GM21576 (cell line): ENCODE results near the gene STARD10.

Source experiments
- ATAC-seq: cut with Tn5 transposase; IDR thresholded peaks from one replicate; pipeline ENCODE4 v1.9.1; 2021; ENCODE audit warnings: mild to moderate bottlenecking, moderate library complexity; ENCODE audit not compliant: unreplicated experiment

The STARD10 gene

DNA sequence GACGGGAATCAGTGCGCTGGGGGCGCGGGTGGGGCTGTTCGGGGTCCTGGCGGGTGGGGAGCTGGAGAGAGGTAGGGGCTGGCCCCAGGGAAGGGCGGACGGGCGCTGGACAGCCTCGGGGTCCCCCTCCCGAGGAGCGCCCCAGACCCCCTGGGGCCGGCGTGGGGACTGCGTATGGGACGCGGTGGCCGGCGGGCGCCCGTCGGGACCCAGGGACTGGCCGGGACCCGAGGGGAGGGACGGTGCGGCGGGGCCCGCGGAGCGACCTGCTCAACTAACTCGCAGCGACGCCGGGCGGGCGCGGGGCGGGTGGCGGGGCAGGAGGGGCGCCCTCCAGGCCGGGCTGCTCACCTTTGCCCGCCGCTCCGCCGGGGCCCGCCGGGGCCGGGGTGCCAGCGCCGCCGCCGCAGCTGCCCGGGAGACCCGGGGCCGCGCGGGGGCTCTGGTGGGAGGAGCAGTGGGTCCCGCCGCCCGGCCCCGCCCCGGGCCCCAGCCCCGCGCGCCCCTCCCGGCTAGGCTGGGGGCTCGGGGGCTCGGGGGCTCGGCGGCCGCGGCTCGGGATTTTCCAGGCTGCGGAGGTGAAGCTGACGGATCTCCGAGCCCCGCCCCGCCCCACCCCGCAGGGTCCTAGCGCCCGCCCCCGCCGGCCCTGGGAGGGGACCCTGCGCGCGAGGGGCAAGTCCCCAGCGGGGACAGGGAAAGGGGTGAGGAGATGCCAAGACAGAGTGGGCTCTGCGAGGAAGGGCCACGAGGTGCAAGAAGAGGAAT is 12.3 kb downstream of the STARD10 start:
- no peak for ATAC-seq

DNA sequence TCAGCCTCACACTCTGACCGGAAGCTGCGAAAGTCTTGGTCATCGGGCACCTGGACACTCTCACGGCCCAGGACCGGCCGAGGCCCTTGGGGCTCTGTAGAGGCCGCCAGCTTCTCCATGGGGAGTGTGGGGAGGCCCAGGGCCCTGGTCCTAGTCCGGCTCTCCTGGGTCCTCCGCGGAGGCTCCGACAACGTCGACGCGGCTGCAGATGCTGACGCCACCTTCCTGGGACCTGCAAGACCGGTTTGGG is 12.9 kb downstream of the STARD10 start:
- no peak for ATAC-seq

GRCh38 chr11:72780296-72781062 is 13.4 kb downstream of the STARD10 start:
- ATAC-seq: no peak

- ATAC-seq: no peak
Observed at GRCh38 chr11:72779495-72780128, 14.2 kb downstream of the STARD10 start.

GRCh38 chr11:72778535-72779494 is 15.0 kb downstream of the STARD10 start:
- no peak for ATAC-seq

GRCh38 chr11:72777755-72778278 is 16.0 kb downstream of the STARD10 start:
- no peak for ATAC-seq

DNA sequence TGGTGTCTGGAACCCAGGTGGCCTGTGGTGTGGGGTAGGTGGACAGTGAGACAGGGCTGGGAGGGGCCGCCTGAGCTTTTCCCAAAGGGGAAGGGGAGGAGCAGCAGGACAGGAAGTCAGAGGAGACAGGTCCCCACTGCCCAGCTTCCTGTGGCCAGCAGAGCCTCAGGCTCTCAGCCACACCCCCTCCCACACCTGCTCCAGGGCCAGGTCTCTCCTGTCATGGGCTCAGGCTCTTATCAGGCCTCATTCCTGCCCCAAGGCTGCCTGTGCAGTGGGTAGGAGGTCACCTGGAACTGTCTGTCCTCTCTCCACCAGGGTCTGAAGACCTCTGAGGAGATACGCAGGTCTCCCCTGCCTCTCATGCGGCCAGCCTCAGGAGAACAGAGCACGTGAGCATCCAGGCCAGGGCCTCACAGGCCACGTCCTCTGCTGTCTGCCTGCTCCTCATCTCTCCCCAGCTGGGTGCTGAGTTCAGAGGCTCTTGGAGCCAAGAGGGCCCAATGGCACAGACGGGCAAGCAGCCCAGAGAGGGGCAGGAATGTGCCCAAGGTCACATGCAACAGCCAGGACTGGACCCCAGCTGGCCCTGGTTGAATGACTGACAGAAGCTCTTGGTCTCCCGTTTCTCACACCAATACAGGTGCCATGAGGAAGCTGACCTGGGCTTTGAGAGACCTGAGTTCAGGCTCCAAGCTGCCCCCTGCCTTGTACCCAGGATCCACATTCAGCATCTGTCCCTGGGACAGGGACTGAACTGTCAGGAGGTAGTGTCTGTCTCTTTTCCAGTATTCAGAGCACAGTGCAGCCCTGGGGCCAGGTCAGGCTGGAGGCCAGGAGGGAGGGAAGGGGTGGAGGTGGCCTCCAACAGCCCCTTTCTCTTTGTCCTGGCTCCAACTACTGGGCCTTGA is 16.7 kb downstream of the STARD10 start:
- no peak for ATAC-seq

DNA sequence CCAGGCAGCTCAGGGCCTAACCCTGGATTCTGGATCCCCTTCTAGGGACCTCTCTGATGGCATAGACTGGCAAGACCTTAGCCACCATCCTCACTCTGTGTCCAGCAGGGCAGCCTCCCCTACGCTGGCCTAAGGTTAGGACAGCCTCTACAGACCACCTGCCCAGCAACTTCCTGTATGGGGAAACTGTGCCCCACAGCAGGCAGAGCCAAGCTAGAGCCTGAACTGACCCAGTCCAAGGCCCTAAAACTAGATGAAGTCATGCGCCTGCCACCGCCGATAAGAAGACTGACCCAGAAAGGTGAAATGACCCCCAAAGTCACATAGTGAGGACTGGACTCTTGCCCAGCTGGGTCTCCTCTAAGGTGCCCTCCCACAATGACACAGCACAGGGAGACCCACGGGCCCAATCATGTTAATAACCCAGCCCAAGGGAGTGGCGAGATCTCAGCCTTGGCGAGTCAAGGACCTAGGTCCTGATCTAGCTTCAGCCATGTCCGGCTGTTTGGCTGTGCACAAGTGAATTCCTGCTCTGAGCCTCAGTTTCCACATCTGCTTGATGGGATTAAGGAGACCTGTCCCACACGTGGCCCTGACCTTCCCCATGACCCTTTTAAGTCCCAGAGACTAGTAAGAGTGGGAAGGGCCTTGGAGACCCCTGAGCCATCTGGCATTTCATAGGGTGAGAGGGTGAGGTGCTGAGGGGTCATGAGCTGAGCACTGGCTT is 17.6 kb downstream of the STARD10 start:
- no peak for ATAC-seq

GRCh38 chr11:72775288-72776110 is 18.3 kb downstream of the STARD10 start:
- no peak for ATAC-seq

DNA sequence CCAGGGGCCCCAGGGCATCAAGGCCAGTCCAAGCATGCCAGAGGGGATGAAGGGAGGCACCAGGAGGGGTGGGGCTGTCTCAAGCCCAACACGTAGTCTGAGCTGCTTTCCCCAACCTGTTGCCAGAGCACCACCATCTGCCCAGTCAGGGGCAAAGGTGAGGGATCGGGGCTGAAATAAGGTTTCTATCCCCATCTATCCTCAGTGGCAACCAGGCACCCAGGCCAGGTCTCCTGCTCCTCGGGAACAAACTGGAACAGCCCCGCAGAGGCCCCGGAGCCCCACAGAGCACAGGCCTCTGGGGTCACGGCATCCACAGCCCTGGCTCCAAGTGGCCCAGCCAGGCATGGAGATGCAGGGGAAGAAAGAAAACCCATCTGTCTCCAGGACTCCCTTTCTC is 19.3 kb downstream of the STARD10 start:
- ATAC-seq: no peak

GRCh38 chr11:72773696-72774095 is 20.2 kb downstream of the STARD10 start:
- no peak for ATAC-seq

- no peak for ATAC-seq
Observed at GRCh38 chr11:72773291-72773690, 20.6 kb downstream of the STARD10 start.

DNA sequence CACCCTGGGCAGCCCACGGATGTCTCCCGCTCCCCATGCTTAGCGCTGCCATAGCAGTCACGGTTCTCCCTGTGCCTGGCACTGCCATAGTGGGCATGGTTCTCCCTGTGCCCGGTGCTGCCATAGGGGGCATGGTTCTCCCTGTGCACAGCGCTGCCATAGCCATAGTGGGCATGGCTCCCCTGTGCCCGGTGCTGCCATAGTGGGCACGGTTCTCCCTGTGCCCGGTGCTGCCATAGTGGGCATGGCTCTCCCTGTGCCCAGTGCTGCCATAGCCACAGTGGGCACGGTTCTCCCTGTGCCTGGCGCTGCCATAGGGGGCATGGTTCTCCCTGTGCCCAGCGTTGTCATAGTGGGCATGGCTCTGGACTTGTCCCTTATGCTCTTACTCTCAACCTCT is 21.8 kb downstream of the STARD10 start:
- ATAC-seq: no peak

GRCh38 chr11:72771507-72771906 is 22.3 kb downstream of the STARD10 start:
- ATAC-seq: no peak

GRCh38 chr11:72770799-72771198 is 23.0 kb downstream of the STARD10 start:
- ATAC-seq: no peak

DNA sequence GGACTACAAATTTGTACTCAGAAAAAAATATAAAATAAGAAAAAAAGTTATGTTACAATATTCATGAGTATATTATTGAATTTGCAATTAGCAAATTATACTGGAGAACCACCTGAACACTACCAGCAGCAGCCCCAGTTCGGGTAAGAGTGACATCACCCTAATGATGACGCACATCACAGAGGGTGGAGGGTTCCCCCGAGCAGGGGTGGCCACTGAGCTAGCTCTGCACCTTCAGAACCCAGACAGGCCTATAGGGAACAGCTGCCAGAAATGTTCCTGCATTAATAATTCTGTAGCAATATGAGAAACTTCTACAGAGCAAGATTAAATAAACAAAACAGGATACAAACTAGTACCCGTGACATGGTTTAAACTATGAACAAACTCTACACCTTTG is 24.2 kb downstream of the STARD10 start:
- ATAC-seq: no peak

- ATAC-seq: no peak
Observed at GRCh38 chr11:72768581-72768980, 25.3 kb downstream of the STARD10 start.
